ENCODE measurements around the gene TBL2.
"Not testable (repeated sequence)": the region's sequence is repeated elsewhere in the genome, so short reads cannot be mapped to it uniquely, and the experiment has no call there.

TBL2 gene, protein sequence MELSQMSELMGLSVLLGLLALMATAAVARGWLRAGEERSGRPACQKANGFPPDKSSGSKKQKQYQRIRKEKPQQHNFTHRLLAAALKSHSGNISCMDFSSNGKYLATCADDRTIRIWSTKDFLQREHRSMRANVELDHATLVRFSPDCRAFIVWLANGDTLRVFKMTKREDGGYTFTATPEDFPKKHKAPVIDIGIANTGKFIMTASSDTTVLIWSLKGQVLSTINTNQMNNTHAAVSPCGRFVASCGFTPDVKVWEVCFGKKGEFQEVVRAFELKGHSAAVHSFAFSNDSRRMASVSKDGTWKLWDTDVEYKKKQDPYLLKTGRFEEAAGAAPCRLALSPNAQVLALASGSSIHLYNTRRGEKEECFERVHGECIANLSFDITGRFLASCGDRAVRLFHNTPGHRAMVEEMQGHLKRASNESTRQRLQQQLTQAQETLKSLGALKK

DNA sequence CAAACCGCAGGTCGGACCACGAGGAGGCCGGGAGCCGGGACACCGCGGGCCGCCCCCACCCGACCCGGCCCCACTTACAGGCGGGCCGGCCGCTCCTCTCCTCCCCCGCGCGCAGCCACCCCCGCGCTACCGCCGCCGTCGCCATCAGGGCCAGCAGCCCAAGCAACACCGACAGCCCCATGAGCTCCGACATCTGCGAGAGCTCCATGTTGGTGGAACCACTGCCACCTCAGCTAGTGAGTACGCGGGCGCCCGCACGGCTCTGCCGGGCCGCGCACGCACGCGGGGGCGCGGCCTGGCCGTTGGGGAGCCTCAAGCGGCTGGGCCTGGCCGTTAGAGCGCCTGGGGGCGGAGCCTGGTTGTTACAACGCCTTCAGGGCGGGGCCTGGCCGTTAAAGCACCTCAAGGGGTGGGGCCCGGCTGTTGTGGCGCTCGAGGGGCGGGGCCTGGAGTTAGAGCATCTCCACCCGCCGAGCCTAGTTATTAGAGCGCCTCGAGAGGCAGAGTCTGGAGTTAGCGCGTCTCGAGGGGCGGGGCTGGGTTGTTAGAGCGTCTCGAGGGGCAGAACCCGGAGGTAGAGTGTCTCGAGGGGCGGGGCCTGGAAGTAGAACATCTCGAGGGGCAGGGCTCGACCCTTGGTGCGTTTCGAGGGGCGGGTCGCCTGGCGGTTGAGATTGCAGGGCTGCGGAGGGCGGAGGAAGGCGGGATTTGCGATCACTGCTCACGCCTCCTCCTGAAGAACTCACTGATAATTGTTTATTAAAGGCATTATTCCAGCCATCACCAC is at the start of gene TBL2:
TSS of gene TBL2 (minus strand) at position 238 of the 787 bp plus-strand sequence. CDS start at position 208, 30 bp downstream.
- DNase-seq = peak; percentile 99

DNA sequence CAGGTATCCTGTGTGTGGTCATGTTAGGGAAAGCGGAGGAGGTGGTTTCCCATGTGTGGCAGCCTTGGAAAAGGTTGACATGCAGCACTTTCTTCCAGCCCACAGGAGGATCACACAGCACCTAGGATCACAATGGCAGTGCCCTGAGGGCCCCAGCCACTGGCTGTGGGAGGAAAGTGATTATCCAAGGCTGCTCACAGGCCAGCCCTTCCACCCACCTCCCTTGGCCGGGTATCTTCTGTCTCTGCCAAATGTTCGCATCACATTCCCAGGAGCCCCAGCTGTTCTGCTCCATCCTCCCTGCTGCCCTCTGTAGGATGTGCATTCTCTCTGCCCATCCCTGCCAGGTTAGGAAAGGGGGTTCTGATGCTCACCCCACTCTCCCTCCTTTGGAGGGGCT is 48.4 kb upstream of the TBL2 start:
- DNase-seq = no peak

DNA sequence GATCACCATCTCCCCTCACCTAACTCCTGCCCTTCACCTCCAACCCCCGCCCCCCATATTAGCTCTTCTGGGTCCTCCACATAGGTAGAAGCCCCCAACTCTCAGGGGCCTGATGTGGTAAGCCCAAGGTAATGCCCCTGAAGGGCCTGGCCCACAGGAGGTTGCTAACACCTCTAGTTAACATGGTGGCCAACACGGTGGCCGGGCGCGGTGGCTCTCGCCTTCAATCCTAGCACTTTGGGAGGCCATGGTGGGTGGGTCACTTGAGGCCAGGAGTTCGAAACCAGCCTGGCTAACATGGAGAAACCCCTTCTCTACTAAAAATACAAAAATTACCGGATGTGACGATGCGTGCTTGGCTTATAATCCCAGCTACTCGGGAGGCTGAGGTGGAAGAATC is 46.9 kb upstream of the TBL2 start:
- no peak for DNase-seq

DNA sequence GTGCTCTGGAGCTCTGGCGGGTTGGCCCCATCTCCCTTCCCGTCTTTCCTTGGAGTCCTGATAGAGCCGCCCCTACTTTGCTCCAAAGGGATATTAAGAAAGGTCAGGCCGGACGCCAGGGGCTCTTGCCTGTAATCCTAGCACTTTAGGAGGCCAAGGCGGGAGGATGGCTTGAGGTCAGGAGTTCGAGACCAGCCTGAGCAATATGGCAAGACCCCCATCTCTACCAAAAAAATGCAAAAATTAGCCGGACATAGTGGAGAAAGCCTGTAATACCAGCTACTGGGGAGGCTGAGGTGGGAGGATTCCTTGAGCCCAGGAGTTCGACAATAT is 46.3 kb upstream of the TBL2 start:
- DNase-seq = no peak

DNA sequence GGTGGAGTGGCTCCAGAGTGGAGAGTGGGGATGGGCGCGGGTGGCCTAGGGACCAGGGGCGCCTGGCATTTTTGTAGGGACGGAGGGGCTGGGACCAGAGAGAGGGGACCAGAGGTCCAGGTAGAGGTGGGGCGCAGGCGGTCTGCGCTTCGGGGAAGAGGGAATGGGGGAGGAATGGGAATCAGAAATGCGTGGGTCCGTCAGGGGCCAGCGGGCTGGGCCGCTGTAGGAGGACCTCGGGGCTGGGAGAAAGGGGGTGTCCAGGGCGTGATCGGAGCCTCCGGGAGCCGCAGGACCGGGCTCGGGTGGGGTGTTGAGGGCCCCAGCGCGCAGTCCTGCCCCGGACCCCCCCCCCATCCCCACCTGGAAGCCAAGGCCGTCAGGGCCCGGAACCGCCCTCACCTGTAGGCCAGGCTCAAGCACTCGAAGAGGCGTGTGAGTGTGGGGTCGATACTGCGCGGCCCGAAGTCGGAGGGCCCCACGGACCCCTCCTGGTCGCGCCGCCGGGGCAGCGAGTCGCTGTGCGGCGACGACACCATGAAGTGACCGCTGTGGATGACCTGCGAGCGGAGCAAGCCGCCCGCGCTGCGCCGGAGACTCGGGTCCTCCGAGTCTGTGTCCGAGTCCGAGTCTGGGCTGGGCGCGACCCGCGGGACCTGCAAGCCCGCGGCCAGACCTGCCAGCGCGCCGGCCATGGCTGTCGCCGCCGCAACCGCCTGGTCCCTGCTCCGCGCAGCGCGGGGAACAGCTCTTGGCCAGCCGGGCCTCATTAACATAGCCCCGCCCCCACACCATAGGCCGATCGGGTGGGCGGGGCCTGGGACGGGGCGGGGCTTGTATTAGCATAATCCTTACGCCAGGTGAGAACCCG is 45.7 kb upstream of the TBL2 start, which contains the start of gene MLXIPL:
TSS of gene MLXIPL (minus strand) at position 725 of the 871 bp plus-strand sequence. CDS start at position 695, 30 bp downstream.
- peak; percentile 91 for DNase-seq

DNA sequence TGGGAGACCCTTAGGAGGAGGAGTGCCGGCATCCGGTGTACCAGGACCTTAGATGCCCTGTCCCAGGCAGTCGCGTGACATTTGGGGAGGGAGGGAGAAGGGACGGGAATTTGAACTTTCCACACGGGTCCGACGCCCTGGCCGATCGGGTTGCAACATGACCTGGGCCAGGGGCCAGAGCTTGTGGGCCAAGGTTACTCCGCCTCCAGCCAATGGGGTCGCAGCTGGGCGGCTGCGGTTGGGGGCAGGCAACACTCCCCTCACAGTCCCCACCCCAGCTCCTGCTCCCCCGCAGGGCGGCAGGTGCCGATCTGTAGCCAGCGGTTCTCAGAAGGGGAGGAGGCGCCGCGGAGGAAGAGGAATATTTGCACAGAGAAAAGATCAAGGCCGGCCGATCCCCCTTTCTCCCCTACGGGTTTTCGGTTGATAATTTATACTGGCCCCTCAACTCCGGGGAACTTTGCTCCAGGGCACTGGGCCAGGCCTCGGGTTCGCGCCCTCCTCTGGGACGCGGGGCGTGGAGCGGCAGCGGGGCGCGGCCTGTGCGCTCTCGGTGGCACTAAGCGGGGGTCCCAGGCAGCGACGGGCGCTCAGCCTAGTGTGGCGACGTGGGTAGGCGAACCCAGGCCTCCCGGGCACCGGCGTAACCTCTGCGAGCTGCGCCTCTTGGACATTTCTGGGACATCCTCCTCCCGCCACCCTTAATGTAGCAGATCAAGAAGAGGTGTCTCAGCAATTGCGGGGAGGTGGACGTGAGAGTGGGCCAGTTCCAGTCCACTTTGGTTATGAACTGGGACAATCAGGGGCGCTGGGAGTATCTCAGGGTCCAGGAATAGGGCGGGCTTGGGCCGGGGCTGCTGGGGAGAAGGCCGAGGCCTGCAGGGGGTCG is 44.8 kb upstream of the TBL2 start:
- peak; percentile 21 for DNase-seq

DNA sequence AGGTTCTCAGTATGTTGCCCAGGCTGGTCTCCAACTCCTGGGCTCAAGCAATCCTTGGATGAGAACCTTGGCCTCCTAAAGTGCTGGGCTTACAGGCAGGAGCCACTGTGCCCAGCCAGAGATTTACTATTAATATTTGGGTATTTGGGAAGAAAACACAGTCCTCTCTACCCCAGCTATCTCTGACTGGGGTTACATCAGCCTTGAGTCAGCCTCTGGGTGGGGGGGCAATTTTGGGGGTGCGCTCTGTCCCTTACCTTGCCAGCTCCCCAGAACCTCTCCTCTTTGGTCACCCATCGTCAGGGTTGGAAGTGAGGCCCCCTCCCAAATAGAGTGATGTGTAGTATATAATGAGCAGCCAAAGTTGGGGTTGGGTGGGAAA is 44.1 kb upstream of the TBL2 start:
- no peak for DNase-seq

DNA sequence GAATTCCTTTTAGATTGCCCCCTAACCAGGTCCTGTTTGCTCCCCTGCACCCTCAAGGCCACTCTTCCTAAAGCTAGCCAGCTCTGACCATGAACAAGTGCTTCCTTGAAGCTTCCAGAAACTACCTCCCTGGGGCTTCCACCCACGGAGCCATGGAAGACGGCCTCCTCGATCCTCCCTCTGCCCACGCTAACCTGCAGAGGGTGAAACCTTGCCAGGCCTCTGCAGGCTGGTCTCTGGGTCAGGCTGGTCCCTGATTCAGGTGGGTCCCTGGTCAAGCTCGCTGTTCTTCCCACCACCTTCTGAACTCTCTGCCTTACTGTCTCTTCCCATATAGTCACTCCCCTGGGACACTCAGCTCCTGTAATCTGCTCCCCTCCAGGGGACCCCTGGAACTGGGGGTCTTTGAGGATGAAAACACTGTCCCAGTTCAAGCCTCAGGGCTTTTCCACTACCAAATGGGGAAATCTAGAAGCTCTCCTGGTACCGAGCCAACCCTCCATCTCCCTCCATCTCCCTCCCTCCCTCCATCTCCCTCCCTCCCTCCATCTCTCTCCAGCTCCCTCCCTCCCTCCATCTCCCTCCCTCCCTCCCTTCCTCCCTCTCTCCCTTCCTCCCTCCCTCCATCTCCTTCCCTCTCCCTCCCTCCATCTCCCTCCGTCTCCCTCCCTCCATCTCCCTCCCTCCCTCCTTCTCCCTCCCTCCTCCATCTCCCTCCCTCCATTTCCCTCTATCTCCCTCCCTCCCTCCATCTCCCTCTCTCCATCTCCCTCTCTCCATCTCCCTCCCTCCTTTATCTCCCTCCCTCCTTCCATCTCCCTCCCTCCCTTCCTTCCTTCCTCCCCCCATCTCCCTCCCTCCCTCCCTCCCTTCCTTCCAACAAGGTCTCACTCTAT is 43.0 kb upstream of the TBL2 start:
- DNase-seq = no peak

DNA sequence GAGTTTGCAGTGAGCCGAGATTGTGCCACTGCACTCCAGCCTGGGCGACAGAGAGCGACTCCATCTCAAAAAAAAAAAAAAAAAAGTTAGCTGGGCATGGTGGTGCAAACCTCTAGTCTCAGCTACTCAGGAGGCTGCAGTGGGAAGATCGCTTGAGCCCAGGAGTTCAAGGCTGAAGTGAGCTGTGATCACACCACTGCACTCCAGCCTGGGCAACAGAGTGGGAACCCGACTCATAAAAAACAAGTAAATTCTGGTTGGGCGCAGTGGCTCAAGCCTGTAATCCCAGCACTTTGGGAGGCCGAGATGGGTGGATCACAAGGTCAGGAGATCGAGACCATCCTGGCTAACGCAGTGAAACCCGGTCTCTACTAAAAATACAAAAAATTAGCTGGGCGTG is 41.0 kb upstream of the TBL2 start:
- not testable (repeated sequence) for DNase-seq

DNA sequence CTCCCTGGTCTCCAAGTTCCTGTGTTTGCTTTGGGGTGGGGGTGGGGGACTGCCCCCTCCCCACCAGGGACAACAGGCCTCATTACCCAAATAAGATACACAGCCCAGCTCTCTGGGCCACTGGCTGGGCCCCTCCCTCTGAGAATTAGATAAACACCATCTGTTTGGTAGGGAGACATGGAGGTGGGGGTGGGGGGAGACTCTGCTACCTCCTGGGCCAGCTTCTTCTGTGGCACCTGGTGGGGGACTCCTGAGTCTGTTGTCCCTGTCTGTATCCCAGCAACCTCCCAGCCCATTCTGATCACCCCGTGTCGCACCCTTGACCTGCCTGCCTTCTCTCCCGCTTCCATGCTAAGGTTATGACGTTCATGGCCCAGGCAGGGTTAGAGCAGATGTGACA is 40.2 kb upstream of the TBL2 start:
- no peak for DNase-seq

DNA sequence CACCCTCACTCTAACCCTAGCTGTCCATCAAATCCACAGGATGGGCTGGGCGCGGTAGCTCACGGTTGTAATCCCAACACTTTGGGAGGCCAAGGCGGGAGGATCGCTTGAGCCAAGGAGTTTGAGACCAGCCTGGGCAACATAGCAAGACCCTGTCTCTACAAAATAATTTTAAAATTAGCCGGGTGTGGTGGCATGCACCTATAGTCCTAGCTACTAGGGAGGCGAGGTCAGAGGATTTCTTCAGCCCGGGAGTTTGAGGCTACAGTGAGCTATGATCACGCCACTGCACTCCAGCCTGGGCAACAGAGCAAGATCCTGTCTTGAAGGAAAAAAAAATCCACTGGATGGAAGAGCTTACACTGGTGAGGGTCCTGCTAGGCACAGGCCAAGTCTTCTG is 39.1 kb upstream of the TBL2 start:
- not testable (repeated sequence) for DNase-seq

DNA sequence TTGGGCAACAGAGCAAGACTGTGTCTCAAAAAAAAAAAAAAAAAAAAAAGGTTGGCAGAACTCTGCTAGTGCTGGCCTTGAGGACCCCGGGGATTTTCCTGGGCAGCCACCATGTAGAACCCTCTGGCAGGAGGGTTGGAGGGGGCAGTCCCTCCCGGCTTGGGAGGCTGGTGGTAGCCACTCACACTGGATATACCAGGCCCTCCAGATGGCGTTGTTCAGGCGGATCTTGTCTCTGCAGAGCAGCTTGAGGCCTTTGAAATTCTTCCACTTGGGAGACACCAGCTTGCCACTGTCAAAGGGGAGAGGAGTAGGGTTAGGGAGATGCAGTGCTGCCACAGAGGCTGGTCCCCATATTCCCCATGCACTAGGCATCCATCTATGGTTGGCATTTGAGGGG is 37.5 kb upstream of the TBL2 start:
- DNase-seq = no peak

DNA sequence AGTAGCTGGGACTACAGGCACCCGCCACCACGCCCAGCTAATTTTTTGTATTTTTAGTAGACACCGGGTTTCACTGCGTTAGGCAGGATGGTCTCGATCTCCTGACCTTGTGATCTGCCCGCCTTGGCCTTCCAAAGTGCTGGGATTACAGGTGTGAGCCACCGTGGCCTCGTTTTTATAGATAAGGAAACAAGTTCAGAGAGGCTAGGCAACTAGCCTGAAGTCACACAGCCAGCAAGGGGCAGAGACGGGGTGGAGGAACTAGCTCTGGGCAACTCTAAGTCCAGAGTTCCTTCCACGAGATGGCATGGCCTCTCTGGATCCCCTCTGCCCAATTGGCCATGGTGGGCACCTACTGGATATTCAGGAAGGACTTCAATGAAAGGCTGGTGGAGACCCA is 36.6 kb upstream of the TBL2 start:
- DNase-seq = not testable (repeated sequence)

DNA sequence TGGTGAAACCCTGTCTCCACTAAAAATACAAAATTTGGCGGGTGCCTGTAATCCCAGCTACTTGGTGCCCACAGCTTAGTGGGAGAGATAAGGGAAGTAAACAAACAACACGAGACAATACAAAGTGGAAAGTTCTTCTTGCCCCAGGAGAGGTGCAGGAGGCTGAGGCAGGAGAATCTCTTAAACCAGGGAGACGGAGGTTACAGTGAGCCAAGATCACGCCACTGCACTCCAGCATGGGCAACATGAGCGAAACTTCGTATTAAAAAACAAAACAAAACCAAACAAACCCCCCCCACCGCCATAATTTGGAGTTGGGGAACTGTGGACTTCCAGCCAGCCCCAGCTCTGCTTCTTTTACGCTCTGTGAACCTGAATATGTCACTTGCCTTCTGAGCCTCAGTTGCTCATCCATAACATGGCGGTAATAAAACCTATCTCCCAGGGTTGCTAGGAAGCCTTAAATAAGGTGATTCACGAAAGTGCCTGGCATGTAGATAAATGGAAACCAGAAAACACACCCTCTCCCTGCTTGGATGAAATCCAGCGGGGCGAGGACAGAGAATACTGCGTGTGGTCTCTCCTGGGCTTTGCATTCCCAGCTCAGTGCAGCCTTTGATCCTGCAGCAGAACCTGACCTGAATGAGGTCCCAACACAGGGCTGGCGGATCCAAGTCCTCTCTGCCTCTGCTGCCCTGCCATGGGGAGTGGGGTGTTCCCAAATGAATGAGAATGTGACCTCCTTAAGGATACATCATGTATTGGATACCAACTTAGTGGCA is 35.8 kb upstream of the TBL2 start:
- DNase-seq = no peak

DNA sequence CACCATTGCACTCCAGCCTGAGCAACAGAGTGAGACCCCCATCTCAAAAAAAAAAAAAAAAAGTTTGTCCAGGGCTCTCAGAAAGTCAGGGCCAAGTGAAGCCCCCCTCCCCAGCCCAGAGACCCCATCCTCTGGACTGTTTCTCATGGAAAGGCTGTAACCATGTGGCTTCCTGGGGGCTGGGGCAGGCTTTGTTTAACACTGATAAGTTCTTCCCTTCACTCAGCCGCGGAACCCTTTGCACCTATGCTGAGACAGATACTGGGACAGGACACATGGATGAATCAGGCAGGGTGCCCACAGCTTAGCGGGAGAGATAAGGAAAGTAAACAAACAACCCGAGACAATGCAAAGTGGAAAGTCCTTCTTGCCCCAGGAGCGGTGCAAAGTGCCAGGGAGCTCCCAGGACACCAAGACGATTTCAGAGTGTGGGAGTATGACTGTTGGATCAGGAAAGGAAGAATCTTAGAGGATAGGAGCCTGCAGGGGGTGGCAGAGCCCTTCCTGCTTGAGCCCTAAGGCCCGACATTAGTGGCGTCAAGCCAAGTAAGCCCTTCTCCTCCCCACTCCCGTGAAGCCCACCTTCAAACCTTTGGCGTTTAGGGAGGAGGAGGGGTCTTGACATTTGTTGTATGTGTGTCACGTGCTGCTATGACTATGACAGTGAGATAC is 34.4 kb upstream of the TBL2 start:
- no peak for DNase-seq

DNA sequence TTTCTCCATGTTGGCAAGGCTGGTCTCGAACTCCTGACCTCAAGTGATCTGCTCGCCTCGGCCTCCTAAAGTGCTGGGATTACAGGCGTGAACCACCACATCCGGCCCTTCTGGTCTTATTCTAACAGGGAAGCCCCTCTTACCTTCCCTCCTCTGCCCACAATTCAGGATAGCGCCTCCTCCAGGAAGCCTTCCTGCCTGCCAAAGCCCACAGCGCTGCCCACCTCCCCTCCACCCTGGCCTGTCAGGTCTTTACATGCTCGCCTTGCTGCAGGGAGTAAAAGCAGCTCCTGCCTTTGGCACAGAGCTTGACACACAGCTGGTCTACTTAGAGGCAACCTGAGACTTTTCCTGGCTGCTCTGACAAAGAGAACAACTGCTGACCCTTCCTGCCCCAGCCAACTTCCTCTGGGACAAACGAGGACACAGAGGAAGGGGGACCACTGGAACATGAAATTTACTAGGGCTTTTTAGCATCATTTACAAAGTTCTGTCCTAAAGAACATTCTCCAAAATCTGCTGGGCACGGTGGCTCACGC is 32.7 kb upstream of the TBL2 start:
- no peak for DNase-seq

DNA sequence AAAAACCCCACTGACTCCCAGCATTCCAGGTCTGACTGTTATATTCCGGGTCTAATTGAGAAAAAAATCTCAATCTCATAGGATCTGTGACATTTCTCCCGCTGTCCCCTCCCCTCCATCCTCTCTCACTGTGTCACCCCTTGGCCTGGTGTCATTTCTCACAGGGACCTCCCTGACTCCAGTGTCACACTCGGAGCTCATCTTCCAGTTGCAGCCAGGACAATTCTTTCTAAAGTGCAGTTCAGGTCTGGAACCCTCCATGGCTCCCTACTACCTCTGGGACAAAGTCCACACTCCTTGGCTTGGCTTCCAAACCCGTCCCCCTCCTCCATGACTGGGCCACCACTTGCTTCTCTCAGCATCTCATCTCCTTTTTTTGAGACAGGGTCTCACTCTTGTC is 31.7 kb upstream of the TBL2 start:
- no peak for DNase-seq

DNA sequence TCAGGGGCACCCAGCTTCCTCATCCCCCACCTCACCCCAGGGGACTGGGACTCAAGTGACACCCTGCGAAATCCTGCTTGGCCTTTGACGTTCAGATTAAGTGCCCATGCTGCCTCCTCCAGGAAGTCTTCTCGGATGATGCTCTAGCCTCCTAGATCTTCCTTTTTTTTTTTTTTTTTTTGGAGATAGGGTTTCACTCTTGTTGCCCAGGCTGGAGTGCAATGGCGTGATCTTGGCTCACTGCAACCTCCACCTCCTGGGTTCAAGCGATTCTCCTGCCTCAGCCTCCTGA is 29.3 kb upstream of the TBL2 start:
- not testable (repeated sequence) for DNase-seq
